ENCODE data around the gene ACO1.

ACO1 gene

DNA sequence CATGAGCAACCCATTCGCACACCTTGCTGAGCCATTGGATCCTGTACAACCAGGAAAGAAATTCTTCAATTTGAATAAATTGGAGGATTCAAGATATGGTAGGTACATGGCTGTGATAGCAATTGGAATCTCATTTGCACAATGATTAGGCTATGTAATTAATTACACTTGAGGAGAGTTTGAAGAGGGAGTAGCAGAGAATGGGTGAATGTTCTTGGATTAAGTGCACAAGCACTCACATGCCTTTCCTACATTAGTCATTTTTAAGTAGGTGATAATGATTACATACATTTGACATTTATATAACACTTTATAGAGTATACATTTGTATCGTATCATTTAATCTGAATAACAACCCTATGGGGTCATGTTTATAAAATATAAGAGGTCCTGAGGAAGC, 21.1 kb downstream of the ACO1 start:
- no peak overlapping the region for H4K91ac ChIP-seq (ENCODE audit: low read length)
- no peak overlapping the region for H3K14ac ChIP-seq (ENCODE audit: low read length in 2 of 2)
- no peak overlapping the region for H3K4me2 ChIP-seq (ENCODE audit: low read length, poor library complexity, severe bottlenecking)
- WGBS, result 100% methylated on average over 1 of the region's 2 CpGs
- H3K4me1 ChIP-seq (ENCODE audit: control insufficient read depth, insufficient read depth, low read depth, low read length), result no peaks in the 10 kb centered on the region
- H3K79me1 ChIP-seq (replicated peaks; ENCODE audit: low read length, poor library complexity, severe bottlenecking), result peaks cover 31% of the 10 kb centered on the region
- no peak overlapping the region for H2BK120ac ChIP-seq (ENCODE audit: low read depth, low read length)
- no peak overlapping the region for H3K23ac ChIP-seq (ENCODE audit: low read length in 2 of 2)
- no peak overlapping the region for H3K18ac ChIP-seq (ENCODE audit: low read depth in 1 of 2, low read length in 2 of 2)
- no peak overlapping the region for H3K4me3 ChIP-seq (ENCODE audit: insufficient read depth in 1 of 2, low read depth in 1 of 2, low read length in 2 of 2)
- H2AK5ac ChIP-seq (ENCODE audit: low read length, severe bottlenecking), result no peak overlapping the region
- no peak overlapping the region for H3K9ac ChIP-seq (ENCODE audit: low read length)
- no peak overlapping the region for H2BK12ac ChIP-seq (ENCODE audit: low read length in 2 of 2)
- peaks cover 14 to 63% of the 10 kb centered on the region in 2 experiments for H3K36me3 ChIP-seq (ENCODE audit: control insufficient read depth in 1 of 2, insufficient read depth in 2 of 2, low read depth in 1 of 2, low read length in 2 of 2)
- DNase-seq, result no peak
- H2BK15ac ChIP-seq (ENCODE audit: low read depth, poor library complexity, severe bottlenecking), result no peak overlapping the region
- H4K8ac ChIP-seq (ENCODE audit: low read length), result no peak overlapping the region
- H3K27me3 ChIP-seq (ENCODE audit: control insufficient read depth in 1 of 2, insufficient read depth in 1 of 2, low read length in 2 of 2), result no peaks in the 10 kb centered on the region
- H2BK5ac ChIP-seq (ENCODE audit: low read depth, low read length, poor library complexity, severe bottlenecking), result no peak overlapping the region
- H3K27ac ChIP-seq (ENCODE audit: low read length, poor library complexity, severe bottlenecking), result no peak overlapping the region
- peaks cover 15% of the 10 kb centered on the region for H3K9me3 ChIP-seq (ENCODE audit: control insufficient read depth, low read length)
- H3K4ac ChIP-seq (ENCODE audit: low read depth in 1 of 2, low read length in 2 of 2), result no peak overlapping the region
- H2AFZ ChIP-seq (ENCODE audit: low read depth, low read length), result no peak overlapping the region

DNA sequence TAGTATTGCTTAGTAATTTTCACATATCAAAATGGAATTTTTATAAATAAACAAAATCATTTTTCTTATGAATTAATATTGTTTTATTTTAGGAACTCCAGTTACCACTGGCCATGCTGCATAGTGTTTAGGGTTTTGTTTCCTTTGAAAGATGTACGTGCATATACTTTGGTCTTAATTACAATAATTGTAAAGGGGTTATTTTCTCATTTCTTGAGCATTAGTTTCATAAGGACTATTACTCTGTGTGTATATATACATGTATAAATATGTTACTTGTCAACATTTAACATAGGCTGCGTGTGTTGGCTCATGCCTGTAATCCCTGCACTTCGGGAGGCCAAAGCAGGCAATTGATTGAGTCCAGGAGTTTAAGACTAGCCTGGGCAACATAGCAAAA, 21.6 kb downstream of the ACO1 start:
- no peaks in the 10 kb centered on the region for H3K27me3 ChIP-seq (ENCODE audit: control insufficient read depth in 1 of 2, insufficient read depth in 1 of 2, low read length in 2 of 2)
- no peak for DNase-seq
- H3K18ac ChIP-seq (ENCODE audit: low read depth in 1 of 2, low read length in 2 of 2), result no peak overlapping the region
- H3K23ac ChIP-seq (ENCODE audit: low read length in 2 of 2), result no peak overlapping the region
- H3K36me3 ChIP-seq (ENCODE audit: control insufficient read depth in 1 of 2, insufficient read depth in 2 of 2, low read depth in 1 of 2, low read length in 2 of 2), result peaks cover 19 to 68% of the 10 kb centered on the region in 2 experiments
- no peak overlapping the region for H2BK5ac ChIP-seq (ENCODE audit: low read depth, low read length, poor library complexity, severe bottlenecking)
- no peak overlapping the region for H2BK12ac ChIP-seq (ENCODE audit: low read length in 2 of 2)
- no peaks in the 10 kb centered on the region for H3K4me1 ChIP-seq (ENCODE audit: control insufficient read depth, insufficient read depth, low read depth, low read length)
- 100% methylated on average over 2 of the region's 3 CpGs for WGBS
- H2BK15ac ChIP-seq (ENCODE audit: low read depth, poor library complexity, severe bottlenecking), result no peak overlapping the region
- H2AK5ac ChIP-seq (ENCODE audit: low read length, severe bottlenecking), result no peak overlapping the region
- peaks cover 34% of the 10 kb centered on the region for H3K79me1 ChIP-seq (replicated peaks; ENCODE audit: low read length, poor library complexity, severe bottlenecking)
- no peak overlapping the region for H3K4me3 ChIP-seq (ENCODE audit: insufficient read depth in 1 of 2, low read depth in 1 of 2, low read length in 2 of 2)
- no peak overlapping the region for H4K8ac ChIP-seq (ENCODE audit: low read length)
- H3K14ac ChIP-seq (ENCODE audit: low read length in 2 of 2), result no peak overlapping the region
- no peak overlapping the region for H3K4me2 ChIP-seq (ENCODE audit: low read length, poor library complexity, severe bottlenecking)
- no peak overlapping the region for H2BK120ac ChIP-seq (ENCODE audit: low read depth, low read length)
- no peak overlapping the region for H3K9ac ChIP-seq (ENCODE audit: low read length)
- H3K4ac ChIP-seq (ENCODE audit: low read depth in 1 of 2, low read length in 2 of 2), result no peak overlapping the region
- no peak overlapping the region for H2AFZ ChIP-seq (ENCODE audit: low read depth, low read length)
- no peak overlapping the region for H3K27ac ChIP-seq (ENCODE audit: low read length, poor library complexity, severe bottlenecking)
- H4K91ac ChIP-seq (ENCODE audit: low read length), result no peak overlapping the region
- peaks cover 15% of the 10 kb centered on the region for H3K9me3 ChIP-seq (ENCODE audit: control insufficient read depth, low read length)

DNA sequence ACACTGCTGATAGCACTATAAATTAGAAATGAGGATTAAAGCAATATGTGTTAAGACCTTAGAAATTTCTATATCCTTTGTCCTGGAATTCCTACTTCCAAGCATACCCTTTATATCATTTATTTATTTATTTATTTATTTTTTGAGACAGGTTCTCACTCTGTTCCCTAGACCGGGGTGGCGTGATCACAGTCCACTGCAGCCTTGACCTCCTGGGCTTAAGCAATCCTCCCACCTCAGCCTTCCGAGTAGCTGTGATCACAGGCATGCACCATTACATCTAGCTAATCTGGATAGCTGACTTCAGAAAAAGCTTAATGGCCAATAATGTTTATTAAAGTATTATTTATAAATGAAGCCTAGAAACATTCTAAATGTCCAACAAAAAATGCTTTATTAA, 27.3 kb downstream of the ACO1 start:
- H2BK5ac ChIP-seq (ENCODE audit: low read depth, low read length, poor library complexity, severe bottlenecking), result no peak overlapping the region
- no peak overlapping the region for H4K8ac ChIP-seq (ENCODE audit: low read length)
- no peak overlapping the region for H4K91ac ChIP-seq (ENCODE audit: low read length)
- no peaks in the 10 kb centered on the region for H3K27me3 ChIP-seq (ENCODE audit: control insufficient read depth in 1 of 2, insufficient read depth in 1 of 2, low read length in 2 of 2)
- peaks cover 5% of the 10 kb centered on the region for H3K4me1 ChIP-seq (ENCODE audit: control insufficient read depth, insufficient read depth, low read depth, low read length)
- peaks cover 16 to 92% of the 10 kb centered on the region in 2 experiments for H3K36me3 ChIP-seq (ENCODE audit: control insufficient read depth in 1 of 2, insufficient read depth in 2 of 2, low read depth in 1 of 2, low read length in 2 of 2)
- H2BK120ac ChIP-seq (ENCODE audit: low read depth, low read length), result no peak overlapping the region
- no peak overlapping the region for H2BK15ac ChIP-seq (ENCODE audit: low read depth, poor library complexity, severe bottlenecking)
- no peak overlapping the region for H3K18ac ChIP-seq (ENCODE audit: low read depth in 1 of 2, low read length in 2 of 2)
- no peak overlapping the region for H2AK5ac ChIP-seq (ENCODE audit: low read length, severe bottlenecking)
- no peak for DNase-seq
- no peak overlapping the region for H3K14ac ChIP-seq (ENCODE audit: low read length in 2 of 2)
- no peak overlapping the region for H3K23ac ChIP-seq (ENCODE audit: low read length in 2 of 2)
- no peak overlapping the region for H3K4ac ChIP-seq (ENCODE audit: low read depth in 1 of 2, low read length in 2 of 2)
- H2AFZ ChIP-seq (ENCODE audit: low read depth, low read length), result no peak overlapping the region
- no peak overlapping the region for H3K9ac ChIP-seq (ENCODE audit: low read length)
- WGBS, result 79% methylated on average over 2 of the region's 3 CpGs
- H3K9me3 ChIP-seq (ENCODE audit: control insufficient read depth, low read length), result no peaks in the 10 kb centered on the region
- H2BK12ac ChIP-seq (ENCODE audit: low read length in 2 of 2), result no peak overlapping the region
- H3K27ac ChIP-seq (ENCODE audit: low read length, poor library complexity, severe bottlenecking), result no peak overlapping the region
- no peak overlapping the region for H3K4me2 ChIP-seq (ENCODE audit: low read length, poor library complexity, severe bottlenecking)
- H3K4me3 ChIP-seq (ENCODE audit: insufficient read depth in 1 of 2, low read depth in 1 of 2, low read length in 2 of 2), result no peak overlapping the region
- H3K79me1 ChIP-seq (replicated peaks; ENCODE audit: low read length, poor library complexity, severe bottlenecking), result peaks cover 10% of the 10 kb centered on the region

DNA sequence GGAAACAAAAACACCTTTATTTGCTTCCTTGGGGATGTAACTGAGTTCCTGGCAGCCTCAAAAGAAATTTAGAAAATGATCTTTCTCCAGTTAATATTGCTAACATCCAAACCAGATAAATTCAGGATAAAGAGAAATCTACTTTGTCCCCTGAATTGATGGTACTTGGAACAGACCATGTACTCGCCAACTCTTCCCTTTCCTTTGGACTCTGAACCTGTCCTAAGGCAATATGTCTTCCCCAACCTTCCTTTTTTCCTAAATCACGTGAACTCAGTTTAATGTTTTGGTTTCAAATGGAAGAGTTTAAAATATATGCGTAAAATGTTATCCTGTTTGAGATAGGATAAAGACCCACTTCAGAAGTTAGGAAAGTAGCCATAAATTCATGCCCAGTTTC, 28.0 kb downstream of the ACO1 start:
- H2BK12ac ChIP-seq (ENCODE audit: low read length in 2 of 2), result no peak overlapping the region

More for the DNA sequence above, 28.0 kb downstream of the ACO1 start:
- Histone ChIP-seq H3K36me3 (ENCODE audit: control insufficient read depth in 1 of 2, insufficient read depth in 2 of 2, low read depth in 1 of 2, low read length in 2 of 2) (peaks cover 14 to 92% of the 10 kb centered on the region in 2 experiments), H3K27me3 (ENCODE audit: control insufficient read depth in 1 of 2, insufficient read depth in 1 of 2, low read length in 2 of 2) (no peaks in the 10 kb centered on the region), H3K27ac (ENCODE audit: low read length, poor library complexity, severe bottlenecking) (no peak overlapping the region), H2BK120ac (ENCODE audit: low read depth, low read length) (no peak overlapping the region), H3K4me2 (ENCODE audit: low read length, poor library complexity, severe bottlenecking) (no peak overlapping the region), H3K18ac (ENCODE audit: low read depth in 1 of 2, low read length in 2 of 2) (no peak overlapping the region), H4K91ac (ENCODE audit: low read length) (no peak overlapping the region), H3K4me1 (ENCODE audit: control insufficient read depth, insufficient read depth, low read depth, low read length) (peaks cover 5% of the 10 kb centered on the region), H4K8ac (ENCODE audit: low read length) (no peak overlapping the region), H3K14ac (ENCODE audit: low read length in 2 of 2) (no peak overlapping the region), H2BK15ac (ENCODE audit: low read depth, poor library complexity, severe bottlenecking) (no peak overlapping the region), H3K4ac (ENCODE audit: low read depth in 1 of 2, low read length in 2 of 2) (no peak overlapping the region), H2AK5ac (ENCODE audit: low read length, severe bottlenecking) (no peak overlapping the region), H2BK5ac (ENCODE audit: low read depth, low read length, poor library complexity, severe bottlenecking) (no peak overlapping the region), H3K79me1 (replicated peaks; ENCODE audit: low read length, poor library complexity, severe bottlenecking) (peaks cover 10% of the 10 kb centered on the region), H3K9ac (ENCODE audit: low read length) (no peak overlapping the region), H3K9me3 (ENCODE audit: control insufficient read depth, low read length) (no peaks in the 10 kb centered on the region), H2AFZ (ENCODE audit: low read depth, low read length) (no peak overlapping the region), H3K23ac (ENCODE audit: low read length in 2 of 2) (no peak overlapping the region), H3K4me3 (ENCODE audit: insufficient read depth in 1 of 2, low read depth in 1 of 2, low read length in 2 of 2) (no peak overlapping the region)
- 100% methylated on average over 1 of the region's 3 CpGs for WGBS
- no peak for DNase-seq
